Loucy (cell line): ENCODE measurements around the gene NCAPD3.

ENCODE experiments used
- H2AFZ ChIP-seq: fragments of 200-600 bp; sonication (generic); 2 replicates; pipeline ENCODE4 v1.6.0; 2016; ENCODE audit warnings: antibody characterized with exemption, mild to moderate bottlenecking, low read length, moderate library complexity
- H3F3A ChIP-seq: fragments of 200-600 bp; 2 replicates; pipeline ENCODE4 v1.6.0; 2016; ENCODE audit warnings: antibody characterized with exemption, low read depth, mild to moderate bottlenecking
- H3K27me3 ChIP-seq: fragments of 200-600 bp; sonication (generic); 2 replicates; pipeline ENCODE4 v1.6.1; 2014; ENCODE audit warnings: low read length, mild to moderate bottlenecking; ENCODE audit not compliant: insufficient read depth, poor library complexity, severe bottlenecking
- H3K36me3 ChIP-seq: fragments of 200-600 bp; sonication (generic); 2 replicates; pipeline ENCODE4 v1.6.1; 2016; ENCODE audit warnings: low read length; ENCODE audit not compliant: insufficient read depth
- H3K4me1 ChIP-seq: fragments of 200-600 bp; sonication (generic); 2 replicates; pipeline ENCODE4 v1.5.1; 2014; ENCODE audit warnings: low read length, mild to moderate bottlenecking; ENCODE audit not compliant: insufficient read depth, poor library complexity, severe bottlenecking
- H3K4me2 ChIP-seq: fragments of 200-600 bp; sonication (generic); 2 replicates; pipeline ENCODE4 v1.6.0; 2014; ENCODE audit warnings: antibody characterized with exemption, low read length, low read depth, mild to moderate bottlenecking; ENCODE audit not compliant: poor library complexity, severe bottlenecking
- H3K4me3 ChIP-seq: fragments of 200-600 bp; sonication (generic); 2 replicates; pipeline ENCODE4 v1.5.1; 2014; ENCODE audit warnings: low read length, mild to moderate bottlenecking, mixed read lengths; ENCODE audit not compliant: poor library complexity, severe bottlenecking
- H3K79me2 ChIP-seq: fragments of 200-600 bp; sonication (generic); 2 replicates; pipeline ENCODE4 v1.6.1; 2014; ENCODE audit warnings: low read length; ENCODE audit not compliant: insufficient read depth
- H3K9ac ChIP-seq: fragments of 200-600 bp; sonication (generic); 2 replicates; pipeline ENCODE4 v1.6.0; 2014; ENCODE audit warnings: mild to moderate bottlenecking, low read depth, low read length, moderate library complexity; ENCODE audit not compliant: poor library complexity, severe bottlenecking
- H3K9me2 ChIP-seq: fragments of 200-600 bp; sonication (generic); replicated peaks from 2 replicates; pipeline ENCODE4 v1.6.1; 2016; ENCODE audit warnings: low read depth, low read length, mixed read lengths
- H3K9me3 ChIP-seq: fragments of 200-600 bp; sonication (generic); 2 replicates; pipeline ENCODE4 v1.6.1; 2014; ENCODE audit warnings: mild to moderate bottlenecking, antibody characterized with exemption, low read length, low read depth; ENCODE audit not compliant: insufficient read depth
- H4K20me1 ChIP-seq: fragments of 200-600 bp; sonication (generic); 2 replicates; pipeline ENCODE4 v1.6.0; 2014; ENCODE audit warnings: antibody characterized with exemption, low read length, mild to moderate bottlenecking; ENCODE audit not compliant: insufficient read depth, poor library complexity, severe bottlenecking
- EZH2phosphoT487 ChIP-seq: fragments of 200-600 bp; IDR thresholded peaks from 2 replicates; pipeline ENCODE4 v1.6.1; 2018; ENCODE audit warnings: antibody characterized with exemption, mild to moderate bottlenecking, moderate library complexity, borderline replicate concordance
- TF ChIP-seq, protein P1 (sequence below): fragments of 200-600 bp; sonication (generic); conservative IDR thresholded peaks from 2 replicates; pipeline ENCODE4 v1.5.1; 2014; ENCODE audit warnings: mild to moderate bottlenecking, antibody characterized with exemption, low read length

Gene NCAPD3

DNA sequence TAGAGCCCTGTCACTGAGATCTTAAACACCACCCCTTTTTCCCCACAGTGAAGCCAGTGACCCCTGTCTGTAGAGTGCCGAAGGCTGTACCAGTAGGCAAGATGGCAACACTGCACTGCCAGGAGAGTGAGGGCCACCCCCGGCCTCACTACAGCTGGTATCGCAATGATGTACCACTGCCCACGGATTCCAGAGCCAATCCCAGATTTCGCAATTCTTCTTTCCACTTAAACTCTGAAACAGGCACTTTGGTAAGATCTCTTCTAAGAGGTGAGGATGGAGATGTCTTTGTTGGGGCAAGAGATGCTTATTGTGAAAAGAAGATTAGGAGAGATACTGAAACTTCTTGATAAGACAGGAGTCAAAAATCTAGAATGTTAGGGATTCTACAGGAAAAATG lies 79.0 kb downstream of the NCAPD3 start:
- Histone ChIP-seq H3K4me3 (no peak overlapping the region), H3K9ac (no peak overlapping the region), H3K79me2 (no peaks in the 10 kb centered on the region), H4K20me1 (no peaks in the 10 kb centered on the region), H3K27me3 (no peaks in the 10 kb centered on the region), H3K9me2 (no peaks in the 10 kb centered on the region), H2AFZ (no peak overlapping the region), H3K9me3 (no peaks in the 10 kb centered on the region), H3K4me1 (no peaks in the 10 kb centered on the region), H3F3A (no peaks in the 10 kb centered on the region), H3K36me3 (peaks cover 15% of the 10 kb centered on the region; the same call in 1 of the 2 replicates), H3K4me2 (no peak overlapping the region)
- TF ChIP-seq, protein P1, sequence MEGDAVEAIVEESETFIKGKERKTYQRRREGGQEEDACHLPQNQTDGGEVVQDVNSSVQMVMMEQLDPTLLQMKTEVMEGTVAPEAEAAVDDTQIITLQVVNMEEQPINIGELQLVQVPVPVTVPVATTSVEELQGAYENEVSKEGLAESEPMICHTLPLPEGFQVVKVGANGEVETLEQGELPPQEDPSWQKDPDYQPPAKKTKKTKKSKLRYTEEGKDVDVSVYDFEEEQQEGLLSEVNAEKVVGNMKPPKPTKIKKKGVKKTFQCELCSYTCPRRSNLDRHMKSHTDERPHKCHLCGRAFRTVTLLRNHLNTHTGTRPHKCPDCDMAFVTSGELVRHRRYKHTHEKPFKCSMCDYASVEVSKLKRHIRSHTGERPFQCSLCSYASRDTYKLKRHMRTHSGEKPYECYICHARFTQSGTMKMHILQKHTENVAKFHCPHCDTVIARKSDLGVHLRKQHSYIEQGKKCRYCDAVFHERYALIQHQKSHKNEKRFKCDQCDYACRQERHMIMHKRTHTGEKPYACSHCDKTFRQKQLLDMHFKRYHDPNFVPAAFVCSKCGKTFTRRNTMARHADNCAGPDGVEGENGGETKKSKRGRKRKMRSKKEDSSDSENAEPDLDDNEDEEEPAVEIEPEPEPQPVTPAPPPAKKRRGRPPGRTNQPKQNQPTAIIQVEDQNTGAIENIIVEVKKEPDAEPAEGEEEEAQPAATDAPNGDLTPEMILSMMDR: no peak
- TF ChIP-seq EZH2phosphoT487: no peak

DNA sequence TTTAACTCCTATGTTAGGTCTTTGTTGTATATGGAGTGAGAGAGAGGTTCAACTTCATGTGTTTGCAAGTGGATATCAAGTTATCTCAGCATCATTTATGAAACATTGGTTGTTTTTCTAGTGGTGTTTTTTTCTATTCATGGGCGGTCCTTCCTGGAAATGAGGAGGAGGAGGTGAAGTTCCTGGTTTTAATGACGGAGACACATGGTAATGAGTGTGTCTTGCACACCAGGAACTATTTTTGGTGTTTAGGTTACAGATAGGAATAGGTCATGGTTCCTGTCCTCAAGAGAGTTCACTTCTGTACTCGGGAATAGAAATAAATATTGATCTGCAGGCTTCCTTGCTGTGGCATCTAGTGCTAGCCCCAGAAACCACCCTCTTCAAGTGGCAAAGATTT lies 80.0 kb downstream of the NCAPD3 start:
- Histone ChIP-seq H2AFZ (no peak overlapping the region), H3F3A (no peaks in the 10 kb centered on the region), H3K4me3 (no peak overlapping the region), H3K36me3 (peaks cover 7% of the 10 kb centered on the region; the same call in 1 of the 2 replicates), H3K9me3 (no peaks in the 10 kb centered on the region), H3K9me2 (no peaks in the 10 kb centered on the region), H3K4me1 (no peaks in the 10 kb centered on the region), H4K20me1 (no peaks in the 10 kb centered on the region), H3K4me2 (no peak overlapping the region), H3K9ac (no peak overlapping the region), H3K27me3 (no peaks in the 10 kb centered on the region), H3K79me2 (no peaks in the 10 kb centered on the region)
- TF ChIP-seq, protein P1: no peak
- TF ChIP-seq EZH2phosphoT487: no peak

DNA sequence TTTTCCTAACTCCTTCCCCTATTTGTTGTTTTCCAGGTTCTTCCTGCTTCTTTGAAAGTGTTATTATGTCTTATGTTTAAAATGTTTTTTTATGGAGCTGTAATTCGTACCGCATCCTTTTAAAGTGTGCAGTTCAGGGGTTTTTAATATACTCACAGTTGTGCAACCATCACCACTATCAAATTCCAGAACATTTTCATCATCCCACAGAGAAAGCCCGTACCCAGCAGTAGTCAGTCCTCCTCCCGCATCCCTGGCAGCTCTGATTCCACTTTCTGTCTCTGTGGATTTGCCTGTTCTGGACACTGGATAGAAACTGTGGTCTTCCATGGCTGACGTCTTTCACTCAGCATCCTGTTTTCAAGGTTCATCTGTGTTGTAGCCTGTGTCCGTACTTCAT lies 81.2 kb downstream of the NCAPD3 start:
- H3K4me2 ChIP-seq: no peak overlapping the region
- H3K9me3 ChIP-seq: no peaks in the 10 kb centered on the region
- H2AFZ ChIP-seq: no peak overlapping the region
- no peaks in the 10 kb centered on the region for H4K20me1 ChIP-seq
- no peaks in the 10 kb centered on the region for H3K4me1 ChIP-seq
- H3K79me2 ChIP-seq: no peaks in the 10 kb centered on the region
- TF ChIP-seq EZH2phosphoT487: no peak
- TF ChIP-seq, protein P1: no peak
- H3F3A ChIP-seq: no peaks in the 10 kb centered on the region
- no peaks in the 10 kb centered on the region for H3K9me2 ChIP-seq
- no peaks in the 10 kb centered on the region for H3K27me3 ChIP-seq
- H3K4me3 ChIP-seq: no peak overlapping the region
- H3K36me3 ChIP-seq: peaks cover 7% of the 10 kb centered on the region; the same call in 1 of the 2 replicates
- no peak overlapping the region for H3K9ac ChIP-seq
